ENCODE results near the gene SNUPN.
A peak's percentile ranks its signal among the peaks of the same experiment; 100 is the strongest.

The SNUPN gene

GRCh38 chr15:75620058-75620820 is 5.3 kb downstream of the SNUPN start:
- no peak overlapping the region for H3K4me3 ChIP-seq (ENCODE audit: severe bottlenecking)
- no peaks in the 10 kb centered on the region for H3K9me3 ChIP-seq (ENCODE audit: severe bottlenecking)
- no peak for TF ChIP-seq CTCF (IDR thresholded peaks at IDR 0.05; ENCODE audit: poor library complexity, severe bottlenecking)
- no peaks in the 10 kb centered on the region for H3K27me3 ChIP-seq (ENCODE audit: insufficient read depth, poor library complexity, severe bottlenecking)
- H3K36me3 ChIP-seq (ENCODE audit: low read depth) = peaks cover 52% of the 10 kb centered on the region
- ATAC-seq (ENCODE audit: low read depth) (peak; percentile 24), DNase-seq (ENCODE audit: low spot score) (no peak)
- peaks cover 18% of the 10 kb centered on the region for H3K4me1 ChIP-seq (ENCODE audit: insufficient read depth, poor library complexity, severe bottlenecking)
- H3K27ac ChIP-seq (ENCODE audit: poor library complexity, severe bottlenecking) = peak overlapping the region; percentile 67

- Histone ChIP-seq H3K4me1 (ENCODE audit: insufficient read depth, poor library complexity, severe bottlenecking) (peaks cover 18% of the 10 kb centered on the region), H3K36me3 (ENCODE audit: low read depth) (peaks cover 87% of the 10 kb centered on the region), H3K4me3 (ENCODE audit: severe bottlenecking) (no peak overlapping the region), H3K9me3 (ENCODE audit: severe bottlenecking) (no peaks in the 10 kb centered on the region), H3K27ac (ENCODE audit: poor library complexity, severe bottlenecking) (no peak overlapping the region), H3K27me3 (ENCODE audit: insufficient read depth, poor library complexity, severe bottlenecking) (no peaks in the 10 kb centered on the region)
- ATAC-seq (ENCODE audit: low read depth) = no peak
- DNase-seq (ENCODE audit: low spot score) = no peak
- TF ChIP-seq CTCF (IDR thresholded peaks at IDR 0.05; ENCODE audit: poor library complexity, severe bottlenecking) = no peak
These were observed 8.8 kb downstream of the SNUPN start for GRCh38 chr15:75616766-75617165.

GRCh38 chr15:75606711-75607699 is 18.5 kb downstream of the SNUPN start:
- DNase-seq (ENCODE audit: low spot score) (no peak), ATAC-seq (ENCODE audit: low read depth) (peak; percentile 21; the same call in 1 of the 3 replicates)
- Histone ChIP-seq H3K27me3 (ENCODE audit: insufficient read depth, poor library complexity, severe bottlenecking) (no peaks in the 10 kb centered on the region), H3K4me3 (ENCODE audit: severe bottlenecking) (no peak overlapping the region), H3K27ac (ENCODE audit: poor library complexity, severe bottlenecking) (no peak overlapping the region), H3K9me3 (ENCODE audit: severe bottlenecking) (no peaks in the 10 kb centered on the region), H3K4me1 (ENCODE audit: insufficient read depth, poor library complexity, severe bottlenecking) (no peaks in the 10 kb centered on the region), H3K36me3 (ENCODE audit: low read depth) (peaks cover 74% of the 10 kb centered on the region)
- no peak for TF ChIP-seq CTCF (IDR thresholded peaks at IDR 0.05; ENCODE audit: poor library complexity, severe bottlenecking)

- Histone ChIP-seq H3K9me3 (ENCODE audit: severe bottlenecking) (no peaks in the 10 kb centered on the region), H3K4me3 (ENCODE audit: severe bottlenecking) (no peak overlapping the region), H3K27me3 (ENCODE audit: insufficient read depth, poor library complexity, severe bottlenecking) (no peaks in the 10 kb centered on the region), H3K4me1 (ENCODE audit: insufficient read depth, poor library complexity, severe bottlenecking) (no peaks in the 10 kb centered on the region), H3K36me3 (ENCODE audit: low read depth) (peaks cover 75% of the 10 kb centered on the region), H3K27ac (ENCODE audit: poor library complexity, severe bottlenecking) (no peak overlapping the region)
- ATAC-seq (ENCODE audit: low read depth) = no peak
- TF ChIP-seq CTCF (IDR thresholded peaks at IDR 0.05; ENCODE audit: poor library complexity, severe bottlenecking) = no peak
- DNase-seq (ENCODE audit: low spot score) = no peak
These were observed 19.5 kb downstream of the SNUPN start for GRCh38 chr15:75606026-75606425.

Measured in RWPE2 (cell line).